Measurements from ENCODE around the gene CASKIN1. TPM values are rescaled to one million over a fixed set of nuclear protein-coding genes. Genes with fewer than 3 reads are reported as not detected.
A peak's percentile ranks its signal among the peaks of the same experiment; 100 is the strongest.

The CASKIN1 gene
- total and polyA plus RNA-seq, 2 experiments from 2014 or later = 1.0 to 6.2 TPM

DNA sequence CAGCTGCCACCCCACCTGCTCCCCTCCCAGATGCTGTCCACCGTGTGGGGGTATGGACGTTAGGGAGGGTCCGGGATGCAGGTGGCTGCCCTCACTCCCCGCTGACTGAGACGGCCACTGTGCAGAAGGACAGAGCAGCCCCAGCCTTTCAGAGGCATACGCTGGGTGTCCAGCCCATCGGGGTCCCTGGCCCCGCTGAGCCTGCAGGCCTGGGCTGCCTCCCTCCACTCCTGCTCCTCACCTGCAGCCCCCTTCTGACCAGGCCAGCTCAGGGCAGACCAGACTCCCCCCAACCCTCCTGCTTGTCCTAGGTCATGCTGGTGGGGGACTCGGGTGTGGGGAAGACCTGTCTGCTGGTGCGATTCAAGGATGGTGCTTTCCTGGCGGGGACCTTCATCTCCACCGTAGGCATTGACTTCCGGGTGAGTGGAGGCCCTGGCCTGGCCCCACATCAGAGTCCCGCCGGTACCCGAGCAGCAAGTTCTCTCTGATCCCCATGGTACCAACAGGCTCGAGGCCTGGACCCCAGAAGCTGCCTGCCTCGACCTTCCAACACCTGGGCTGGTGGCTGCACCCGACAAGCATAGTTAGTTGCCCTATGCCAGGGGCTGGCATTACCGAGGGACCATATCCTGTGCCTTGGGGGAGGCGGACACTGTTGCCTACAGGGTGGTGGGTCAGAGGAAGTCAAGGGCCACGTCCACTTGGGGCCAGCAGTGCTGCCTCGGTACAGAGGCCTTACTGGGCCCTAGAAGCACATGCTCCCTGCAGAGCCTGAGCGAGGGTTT is 46.6 kb downstream of the CASKIN1 start:
- H3K9me3 Mint-ChIP-seq = peaks cover 15% of the 10 kb centered on the region
- Histone ChIP-seq H2AFZ (no peak overlapping the region), H4K20me1 (replicated peaks; ENCODE audit: insufficient read depth) (peaks cover 33% of the 10 kb centered on the region), H3F3A (replicated peaks; ENCODE audit: low read depth) (peaks cover 63% of the 10 kb centered on the region), H3K27me3 (ENCODE audit: insufficient read depth) (peaks cover 9% of the 10 kb centered on the region; the same call in 1 of the 2 replicates), H3K4me3 (peak overlapping the region; percentile 79), H3K4me2 (peak overlapping the region; percentile 100), H3K79me2 (replicated peaks; ENCODE audit: insufficient read depth) (peaks cover 25% of the 10 kb centered on the region), H3K27ac (ENCODE audit: low read depth) (no peak overlapping the region; the same call in 1 of the 2 replicates), H3K4me1 (ENCODE audit: insufficient read depth) (peaks cover 32% of the 10 kb centered on the region), H3K9me2 (ENCODE audit: insufficient read depth) (no peaks in the 10 kb centered on the region), H3K36me3 (ENCODE audit: insufficient read depth) (peaks cover 20% of the 10 kb centered on the region; the same call in 1 of the 2 replicates)
- H3K4me3 Mint-ChIP-seq = peak overlapping the region; percentile 75
- H3K4me1 Mint-ChIP-seq = peaks cover 30% of the 10 kb centered on the region
- TF ChIP-seq, protein P1, sequence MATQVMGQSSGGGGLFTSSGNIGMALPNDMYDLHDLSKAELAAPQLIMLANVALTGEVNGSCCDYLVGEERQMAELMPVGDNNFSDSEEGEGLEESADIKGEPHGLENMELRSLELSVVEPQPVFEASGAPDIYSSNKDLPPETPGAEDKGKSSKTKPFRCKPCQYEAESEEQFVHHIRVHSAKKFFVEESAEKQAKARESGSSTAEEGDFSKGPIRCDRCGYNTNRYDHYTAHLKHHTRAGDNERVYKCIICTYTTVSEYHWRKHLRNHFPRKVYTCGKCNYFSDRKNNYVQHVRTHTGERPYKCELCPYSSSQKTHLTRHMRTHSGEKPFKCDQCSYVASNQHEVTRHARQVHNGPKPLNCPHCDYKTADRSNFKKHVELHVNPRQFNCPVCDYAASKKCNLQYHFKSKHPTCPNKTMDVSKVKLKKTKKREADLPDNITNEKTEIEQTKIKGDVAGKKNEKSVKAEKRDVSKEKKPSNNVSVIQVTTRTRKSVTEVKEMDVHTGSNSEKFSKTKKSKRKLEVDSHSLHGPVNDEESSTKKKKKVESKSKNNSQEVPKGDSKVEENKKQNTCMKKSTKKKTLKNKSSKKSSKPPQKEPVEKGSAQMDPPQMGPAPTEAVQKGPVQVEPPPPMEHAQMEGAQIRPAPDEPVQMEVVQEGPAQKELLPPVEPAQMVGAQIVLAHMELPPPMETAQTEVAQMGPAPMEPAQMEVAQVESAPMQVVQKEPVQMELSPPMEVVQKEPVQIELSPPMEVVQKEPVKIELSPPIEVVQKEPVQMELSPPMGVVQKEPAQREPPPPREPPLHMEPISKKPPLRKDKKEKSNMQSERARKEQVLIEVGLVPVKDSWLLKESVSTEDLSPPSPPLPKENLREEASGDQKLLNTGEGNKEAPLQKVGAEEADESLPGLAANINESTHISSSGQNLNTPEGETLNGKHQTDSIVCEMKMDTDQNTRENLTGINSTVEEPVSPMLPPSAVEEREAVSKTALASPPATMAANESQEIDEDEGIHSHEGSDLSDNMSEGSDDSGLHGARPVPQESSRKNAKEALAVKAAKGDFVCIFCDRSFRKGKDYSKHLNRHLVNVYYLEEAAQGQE (IDR thresholded peaks at IDR 0.05; ENCODE audit: unreplicated experiment) = no peak
- TF ChIP-seq CREB1 (CRISPR knock-in tag; IDR thresholded peaks at IDR 0.05; ENCODE audit: low read depth) (no peak), POLR2AphosphoS5 (IDR thresholded peaks at IDR 0.05; ENCODE audit: low read depth) (peak; percentile 52; the same call in 1 of the 2 replicates)
- TF ChIP-seq, protein P2, sequence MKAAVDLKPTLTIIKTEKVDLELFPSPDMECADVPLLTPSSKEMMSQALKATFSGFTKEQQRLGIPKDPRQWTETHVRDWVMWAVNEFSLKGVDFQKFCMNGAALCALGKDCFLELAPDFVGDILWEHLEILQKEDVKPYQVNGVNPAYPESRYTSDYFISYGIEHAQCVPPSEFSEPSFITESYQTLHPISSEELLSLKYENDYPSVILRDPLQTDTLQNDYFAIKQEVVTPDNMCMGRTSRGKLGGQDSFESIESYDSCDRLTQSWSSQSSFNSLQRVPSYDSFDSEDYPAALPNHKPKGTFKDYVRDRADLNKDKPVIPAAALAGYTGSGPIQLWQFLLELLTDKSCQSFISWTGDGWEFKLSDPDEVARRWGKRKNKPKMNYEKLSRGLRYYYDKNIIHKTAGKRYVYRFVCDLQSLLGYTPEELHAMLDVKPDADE (IDR thresholded peaks at IDR 0.05) = no peak
- TF ChIP-seq, protein P3, sequence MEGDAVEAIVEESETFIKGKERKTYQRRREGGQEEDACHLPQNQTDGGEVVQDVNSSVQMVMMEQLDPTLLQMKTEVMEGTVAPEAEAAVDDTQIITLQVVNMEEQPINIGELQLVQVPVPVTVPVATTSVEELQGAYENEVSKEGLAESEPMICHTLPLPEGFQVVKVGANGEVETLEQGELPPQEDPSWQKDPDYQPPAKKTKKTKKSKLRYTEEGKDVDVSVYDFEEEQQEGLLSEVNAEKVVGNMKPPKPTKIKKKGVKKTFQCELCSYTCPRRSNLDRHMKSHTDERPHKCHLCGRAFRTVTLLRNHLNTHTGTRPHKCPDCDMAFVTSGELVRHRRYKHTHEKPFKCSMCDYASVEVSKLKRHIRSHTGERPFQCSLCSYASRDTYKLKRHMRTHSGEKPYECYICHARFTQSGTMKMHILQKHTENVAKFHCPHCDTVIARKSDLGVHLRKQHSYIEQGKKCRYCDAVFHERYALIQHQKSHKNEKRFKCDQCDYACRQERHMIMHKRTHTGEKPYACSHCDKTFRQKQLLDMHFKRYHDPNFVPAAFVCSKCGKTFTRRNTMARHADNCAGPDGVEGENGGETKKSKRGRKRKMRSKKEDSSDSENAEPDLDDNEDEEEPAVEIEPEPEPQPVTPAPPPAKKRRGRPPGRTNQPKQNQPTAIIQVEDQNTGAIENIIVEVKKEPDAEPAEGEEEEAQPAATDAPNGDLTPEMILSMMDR (conservative IDR thresholded peaks at IDR 0.05; ENCODE audit: low read depth in 2 of 2) = no peak
- H3K27ac Mint-ChIP-seq = no peak overlapping the region
- peaks cover 39% of the 10 kb centered on the region for H3K36me3 Mint-ChIP-seq (ENCODE audit: low read depth)
- DNase-seq (ENCODE audit: low spot score) (peak; percentile 53), ATAC-seq (peak; percentile 2)
- H3K27me3 Mint-ChIP-seq (ENCODE audit: insufficient read depth, low read depth, poor library complexity) = peaks cover 58% of the 10 kb centered on the region

Data from GM23338 (cell line).